ENCODE data around the gene ATP11A.

ATP11A gene

GRCh38 chr13:112730157-112730671, 40.4 kb downstream of the ATP11A start:
- no peak overlapping the region for H3K9ac ChIP-seq (ENCODE audit: low read depth, low read length)
- peaks cover 10% of the 10 kb centered on the region for H3K4me1 ChIP-seq (ENCODE audit: insufficient read depth, low read length)
- no peak overlapping the region for H3K4me3 ChIP-seq (ENCODE audit: low read depth in 1 of 2, low read length in 2 of 2)
- H4K20me1 ChIP-seq (ENCODE audit: insufficient read depth, low read length) = peaks cover 78% of the 10 kb centered on the region
- no peak for TF ChIP-seq CTCF (IDR thresholded peaks at IDR 0.05; ENCODE audit: borderline replicate concordance, extremely low read depth, low read length, poor library complexity, severe bottlenecking)
- no peak for TF ChIP-seq EZH2 (IDR thresholded peaks at IDR 0.05; ENCODE audit: borderline replicate concordance, low read depth, low read length, severe bottlenecking)
- H2AFZ ChIP-seq (ENCODE audit: low read depth, low read length) = no peak overlapping the region
- no peak for DNase-seq
- peaks cover 76% of the 10 kb centered on the region for H3K79me2 ChIP-seq (ENCODE audit: insufficient read depth, low read length)
- no peak for ATAC-seq (ENCODE audit: insufficient read depth, low read depth)
- H3K4me2 ChIP-seq (ENCODE audit: insufficient read depth, low read length) = no peak overlapping the region
- no peaks in the 10 kb centered on the region for H3K9me3 ChIP-seq (ENCODE audit: insufficient read depth, low read length, severe bottlenecking)
- no peak overlapping the region for H3K27ac ChIP-seq (ENCODE audit: low read length)
- H3K36me3 ChIP-seq (ENCODE audit: insufficient read depth, low read length) = 0 out of 2 replicates have a peak, but pooled peaks cover 6% of the 10 kb centered on the region
- no peaks in the 10 kb centered on the region for H3K27me3 ChIP-seq (ENCODE audit: insufficient read depth, low read length, poor library complexity)

GRCh38 chr13:112731667-112732616, 42.1 kb downstream of the ATP11A start:
- Histone ChIP-seq H3K36me3 (ENCODE audit: insufficient read depth, low read length) (0 out of 2 replicates have a peak, but pooled peaks cover 6% of the 10 kb centered on the region), H3K27ac (ENCODE audit: low read length) (no peak overlapping the region), H3K27me3 (ENCODE audit: insufficient read depth, low read length, poor library complexity) (no peaks in the 10 kb centered on the region), H2AFZ (ENCODE audit: low read depth, low read length) (no peak overlapping the region), H4K20me1 (ENCODE audit: insufficient read depth, low read length) (peaks cover 75% of the 10 kb centered on the region), H3K9ac (ENCODE audit: low read depth, low read length) (no peak overlapping the region), H3K4me3 (ENCODE audit: low read depth in 1 of 2, low read length in 2 of 2) (no peak overlapping the region), H3K4me2 (ENCODE audit: insufficient read depth, low read length) (no peak overlapping the region), H3K79me2 (ENCODE audit: insufficient read depth, low read length) (peaks cover 67% of the 10 kb centered on the region), H3K4me1 (ENCODE audit: insufficient read depth, low read length) (no peaks in the 10 kb centered on the region), H3K9me3 (ENCODE audit: insufficient read depth, low read length, severe bottlenecking) (no peaks in the 10 kb centered on the region)
- DNase-seq = no peak
- TF ChIP-seq EZH2 (IDR thresholded peaks at IDR 0.05; ENCODE audit: borderline replicate concordance, low read depth, low read length, severe bottlenecking) (no peak), CTCF (IDR thresholded peaks at IDR 0.05; ENCODE audit: borderline replicate concordance, extremely low read depth, low read length, poor library complexity, severe bottlenecking) (no peak)
- ATAC-seq (ENCODE audit: insufficient read depth, low read depth) = no peak

- H3K9me3 ChIP-seq (ENCODE audit: insufficient read depth, low read length, severe bottlenecking) = no peaks in the 10 kb centered on the region
- no peak for TF ChIP-seq EZH2 (IDR thresholded peaks at IDR 0.05; ENCODE audit: borderline replicate concordance, low read depth, low read length, severe bottlenecking)
- TF ChIP-seq CTCF (IDR thresholded peaks at IDR 0.05; ENCODE audit: borderline replicate concordance, extremely low read depth, low read length, poor library complexity, severe bottlenecking) = no peak
- H4K20me1 ChIP-seq (ENCODE audit: insufficient read depth, low read length) = peaks cover 79% of the 10 kb centered on the region
- ATAC-seq (ENCODE audit: insufficient read depth, low read depth) (no peak), DNase-seq (no peak)
- H3K4me1 ChIP-seq (ENCODE audit: insufficient read depth, low read length) = no peaks in the 10 kb centered on the region
- H2AFZ ChIP-seq (ENCODE audit: low read depth, low read length) = no peak overlapping the region
- no peak overlapping the region for H3K9ac ChIP-seq (ENCODE audit: low read depth, low read length)
- no peak overlapping the region for H3K4me2 ChIP-seq (ENCODE audit: insufficient read depth, low read length)
- 0 out of 2 replicates have a peak, but pooled peaks cover 6% of the 10 kb centered on the region for H3K36me3 ChIP-seq (ENCODE audit: insufficient read depth, low read length)
- H3K4me3 ChIP-seq (ENCODE audit: low read depth in 1 of 2, low read length in 2 of 2) = no peak overlapping the region
- no peak overlapping the region for H3K27ac ChIP-seq (ENCODE audit: low read length)
- H3K27me3 ChIP-seq (ENCODE audit: insufficient read depth, low read length, poor library complexity) = no peaks in the 10 kb centered on the region
- peaks cover 68% of the 10 kb centered on the region for H3K79me2 ChIP-seq (ENCODE audit: insufficient read depth, low read length)
Measured at GRCh38 chr13:112732679-112733078, 42.8 kb downstream of the ATP11A start.

Data from DND-41 (cell line).